HG03442 (cell line): Measurements from ENCODE around the gene ATP6V0D1.

Experiments
- ATAC-seq: cut with Tn5 transposase; IDR thresholded peaks from one replicate; pipeline ENCODE4 v1.9.1; 2021; ENCODE audit warnings: mild to moderate bottlenecking, moderate library complexity; ENCODE audit not compliant: unreplicated experiment

Gene ATP6V0D1

GRCh38 chr16:67445913-67446907 is 34.7 kb downstream of the ATP6V0D1 start:
- no peak for ATAC-seq

DNA sequence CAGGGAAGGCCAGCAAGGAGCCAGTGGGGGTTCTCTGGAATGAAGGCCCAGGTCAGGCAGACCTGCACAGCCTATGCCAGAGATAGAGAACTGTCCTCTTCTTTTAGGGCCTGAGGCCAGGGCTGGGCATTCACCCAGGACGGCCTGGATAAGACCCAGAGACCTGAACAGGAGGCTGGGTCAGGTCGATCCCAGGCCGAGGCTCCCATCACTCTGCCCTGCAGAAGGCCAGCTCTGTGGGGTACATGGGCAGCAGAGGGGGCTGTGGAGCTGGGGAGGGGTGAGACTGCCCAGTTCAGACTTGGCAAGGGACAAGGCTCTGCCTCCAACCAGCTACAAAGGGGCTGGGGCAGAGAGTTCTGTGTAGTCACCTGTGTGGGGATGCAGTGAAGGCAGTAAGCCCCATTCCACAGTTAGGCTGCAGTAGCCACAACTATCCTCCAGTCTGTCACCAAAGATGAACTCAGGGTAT is 35.5 kb downstream of the ATP6V0D1 start:
- ATAC-seq: no peak

GRCh38 chr16:67445126-67445426 is 35.9 kb downstream of the ATP6V0D1 start:
- no peak for ATAC-seq

DNA sequence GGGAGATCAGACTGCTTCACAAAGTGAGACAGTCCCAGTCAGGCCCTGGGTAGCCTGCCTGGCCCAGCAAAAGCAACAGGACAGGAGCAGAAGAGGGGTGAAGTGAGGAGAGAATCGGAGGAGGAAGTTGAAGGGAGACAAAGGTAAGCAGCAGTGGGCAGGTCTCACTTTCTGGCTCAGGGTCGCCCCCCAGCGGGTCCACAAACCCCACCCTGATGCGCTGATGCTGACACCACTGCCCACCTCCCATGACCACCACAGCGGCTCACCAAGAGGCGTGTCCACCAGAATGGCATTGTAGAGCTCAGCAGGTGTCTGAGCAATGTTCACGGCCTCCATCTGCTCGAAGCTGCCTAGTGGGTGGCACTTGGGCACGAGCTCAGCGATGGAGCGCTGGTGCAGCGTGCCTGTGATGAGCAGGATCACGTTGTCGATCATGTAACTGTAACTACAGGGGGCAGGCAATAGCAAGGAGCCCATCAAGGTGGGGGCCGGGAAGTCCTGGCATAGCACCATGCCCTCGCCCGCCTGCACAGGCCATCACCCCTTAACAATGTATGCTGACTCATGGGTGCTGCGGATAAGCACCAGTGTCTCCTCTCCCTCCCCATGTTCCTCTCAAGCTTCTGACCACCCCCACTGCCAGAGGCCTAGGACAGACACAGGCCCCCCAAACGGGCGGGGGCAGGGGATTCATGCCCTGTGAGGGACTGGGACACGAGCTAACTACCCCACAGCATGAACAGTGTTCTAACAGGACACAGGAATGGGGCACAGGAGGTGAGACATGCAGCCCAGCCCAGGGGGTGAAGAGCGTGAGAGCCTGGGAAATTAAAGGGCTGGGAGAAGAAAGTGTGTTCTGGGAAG is 36.5 kb downstream of the ATP6V0D1 start:
- ATAC-seq: no peak

DNA sequence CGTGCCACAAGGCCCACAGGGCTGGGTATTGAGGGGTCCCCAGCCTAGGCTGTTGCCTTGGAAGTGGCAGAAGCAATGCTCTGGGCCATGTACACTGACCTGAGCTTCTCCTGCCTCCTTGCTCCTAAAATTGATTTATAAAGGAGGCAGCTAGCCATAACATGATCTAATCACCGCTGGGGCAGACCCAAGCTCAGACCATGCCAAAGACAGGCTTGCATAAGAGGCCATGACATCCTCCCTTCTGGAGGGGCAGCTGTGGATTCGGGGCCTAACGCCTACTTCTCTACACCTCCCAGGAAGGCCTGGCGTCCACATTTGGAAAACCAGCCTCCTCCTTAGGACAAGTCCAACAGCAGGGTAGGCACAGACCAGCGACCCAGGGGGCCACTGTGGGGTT is 37.7 kb downstream of the ATP6V0D1 start:
- no peak for ATAC-seq

DNA sequence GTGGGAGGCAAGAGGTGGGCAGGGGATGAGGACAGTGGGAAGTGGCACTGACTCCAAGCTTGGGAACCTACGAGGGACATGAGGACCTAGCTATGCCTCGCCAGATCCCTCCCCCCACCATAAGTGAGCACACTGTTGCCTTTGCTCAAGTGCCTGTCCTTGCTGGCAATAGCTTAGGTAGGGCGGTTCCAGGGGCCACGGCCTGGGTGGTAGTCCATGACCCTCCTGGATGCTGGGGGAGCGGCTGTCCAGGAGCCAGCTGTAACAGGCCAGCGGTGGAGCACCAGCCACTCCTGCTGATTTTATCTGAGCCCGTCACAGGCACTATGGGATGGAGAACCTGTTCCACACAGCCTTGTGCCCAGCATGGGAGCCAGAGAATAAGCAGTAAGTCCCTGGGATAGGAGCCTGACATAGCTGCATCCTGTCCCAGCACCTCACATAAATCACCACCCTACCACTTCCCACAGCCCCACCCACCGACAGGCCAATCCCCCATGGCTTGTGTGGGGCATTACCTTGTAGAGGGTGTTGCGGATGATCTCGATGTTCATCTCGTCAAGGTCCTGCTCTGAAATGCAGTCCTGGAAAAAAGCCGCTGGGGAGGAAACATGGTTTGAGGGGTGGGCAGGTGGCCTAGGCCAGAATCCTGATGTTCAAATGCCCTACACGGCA is 38.2 kb downstream of the ATP6V0D1 start:
- no peak for ATAC-seq

- no peak for ATAC-seq
These were observed 39.0 kb downstream of the ATP6V0D1 start for GRCh38 chr16:67441907-67442306.

GRCh38 chr16:67441271-67441753 is 39.6 kb downstream of the ATP6V0D1 start:
- no peak for ATAC-seq

DNA sequence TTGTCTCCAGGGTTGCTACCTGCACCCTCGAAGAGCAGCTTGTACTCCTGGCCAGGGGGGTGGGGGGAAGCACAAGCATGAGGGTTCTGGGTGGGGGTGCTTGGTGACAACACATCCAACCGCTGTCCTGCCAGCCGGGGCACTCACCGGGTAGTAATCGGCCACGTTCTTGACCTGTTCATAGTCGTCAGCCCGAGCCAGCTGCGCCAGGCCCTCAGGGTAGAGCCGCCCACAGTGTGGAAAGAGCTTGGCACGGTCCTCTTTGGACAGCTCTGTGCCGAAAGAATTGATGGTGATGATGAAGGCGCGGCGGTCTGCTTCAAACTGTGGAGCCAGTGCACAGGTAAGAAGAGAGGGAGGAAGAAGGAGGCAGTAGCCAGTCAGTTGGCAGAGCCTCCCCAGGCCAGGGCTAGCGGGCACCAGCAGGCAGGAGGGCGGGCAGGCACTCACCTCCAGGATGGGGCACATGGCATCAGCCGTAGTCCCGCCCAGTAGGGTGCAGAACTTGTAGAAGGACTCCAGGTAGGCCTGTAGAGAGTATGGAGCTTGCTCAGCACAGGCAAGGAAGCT is 42.0 kb downstream of the ATP6V0D1 start:
- no peak for ATAC-seq

- no peak for ATAC-seq
These were observed 42.7 kb downstream of the ATP6V0D1 start for GRCh38 chr16:67438098-67438791.

DNA sequence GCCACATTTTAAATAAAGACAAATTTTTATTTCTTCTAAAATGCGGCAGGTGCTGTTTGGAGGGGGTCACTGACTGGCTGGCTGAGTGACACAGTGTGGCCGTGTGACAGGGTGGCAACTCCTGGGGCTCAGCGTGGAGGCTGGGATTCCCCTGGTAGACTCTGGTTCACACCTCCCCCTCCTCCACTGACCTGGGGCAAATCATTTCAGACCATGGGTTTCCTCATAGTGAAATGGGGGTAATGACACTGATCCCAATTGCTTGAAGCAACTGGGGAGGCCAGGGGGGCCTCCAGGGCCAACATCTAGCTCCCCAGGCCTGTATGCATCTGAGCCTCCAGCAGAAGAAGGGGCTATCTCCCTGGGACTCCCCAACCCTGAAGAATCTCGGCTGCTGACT is 43.4 kb downstream of the ATP6V0D1 start:
- no peak for ATAC-seq

DNA sequence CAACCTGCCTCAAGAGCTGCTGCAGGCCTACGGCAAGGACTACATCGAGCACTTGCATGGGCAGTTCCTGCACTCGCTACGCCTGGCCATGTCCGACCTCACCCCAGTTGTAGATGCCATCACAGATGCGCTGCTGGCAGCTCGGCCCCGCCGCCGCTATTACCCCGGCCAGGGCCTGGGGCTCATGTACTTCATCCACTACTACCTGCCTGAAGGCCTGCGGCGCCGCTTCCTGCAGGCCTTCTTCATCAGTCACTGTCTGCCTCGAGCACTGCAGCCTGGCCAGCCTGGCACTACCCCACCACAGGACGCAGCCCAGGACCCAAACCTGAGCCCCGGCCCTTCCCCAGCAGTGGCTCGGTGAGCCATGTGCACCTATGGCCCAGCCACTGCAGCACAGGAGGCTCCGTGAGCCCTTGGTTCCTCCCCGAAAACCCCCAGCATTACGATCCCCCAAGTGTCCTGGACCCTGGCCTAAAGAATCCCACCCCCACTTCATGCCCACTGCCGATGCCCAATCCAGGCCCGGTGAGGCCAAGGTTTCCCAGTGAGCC is 44.2 kb downstream of the ATP6V0D1 start:
- no peak for ATAC-seq

- no peak for ATAC-seq
These were observed 45.2 kb downstream of the ATP6V0D1 start for GRCh38 chr16:67435758-67436164.

- ATAC-seq: no peak
These were observed 47.7 kb downstream of the ATP6V0D1 start for GRCh38 chr16:67433131-67433719.

- no peak for ATAC-seq
These were observed 48.5 kb downstream of the ATP6V0D1 start for GRCh38 chr16:67432506-67432890.

DNA sequence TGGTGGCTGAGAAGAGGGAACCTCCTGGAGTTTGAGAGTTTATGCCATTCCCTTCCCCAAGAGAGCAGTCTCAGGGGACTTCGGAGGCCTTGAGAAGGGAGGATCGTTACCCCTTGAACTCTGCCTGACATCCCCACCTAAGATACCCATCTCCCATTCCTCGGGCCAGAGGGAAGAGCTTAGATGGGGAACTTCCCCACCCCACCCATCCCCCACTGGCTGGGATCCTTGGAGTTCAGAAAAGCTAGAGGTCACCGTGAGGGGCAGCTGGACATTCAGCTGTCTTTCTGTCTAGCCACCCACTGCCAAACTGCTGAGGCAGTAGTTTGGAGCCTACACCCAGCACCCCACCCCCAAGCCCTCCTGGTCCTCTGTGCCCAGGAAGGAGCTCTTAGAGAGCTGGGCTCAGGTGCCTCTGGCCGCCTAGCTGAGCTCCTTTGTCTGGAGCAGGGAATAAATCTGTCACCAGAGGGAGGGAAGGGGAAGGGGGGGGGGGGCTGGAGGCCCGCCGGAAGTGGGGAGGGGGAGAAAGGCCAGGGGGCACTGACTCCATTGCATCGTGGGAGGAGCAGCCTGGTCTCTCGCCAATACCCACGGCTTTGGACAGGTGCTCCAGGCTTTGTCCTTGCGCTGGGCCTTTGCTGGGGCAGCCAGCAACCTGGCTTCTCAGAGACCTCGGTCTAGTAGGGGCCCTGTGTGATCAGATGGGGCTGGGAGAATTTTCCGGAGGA is 49.0 kb downstream of the ATP6V0D1 start:
- no peak for ATAC-seq

DNA sequence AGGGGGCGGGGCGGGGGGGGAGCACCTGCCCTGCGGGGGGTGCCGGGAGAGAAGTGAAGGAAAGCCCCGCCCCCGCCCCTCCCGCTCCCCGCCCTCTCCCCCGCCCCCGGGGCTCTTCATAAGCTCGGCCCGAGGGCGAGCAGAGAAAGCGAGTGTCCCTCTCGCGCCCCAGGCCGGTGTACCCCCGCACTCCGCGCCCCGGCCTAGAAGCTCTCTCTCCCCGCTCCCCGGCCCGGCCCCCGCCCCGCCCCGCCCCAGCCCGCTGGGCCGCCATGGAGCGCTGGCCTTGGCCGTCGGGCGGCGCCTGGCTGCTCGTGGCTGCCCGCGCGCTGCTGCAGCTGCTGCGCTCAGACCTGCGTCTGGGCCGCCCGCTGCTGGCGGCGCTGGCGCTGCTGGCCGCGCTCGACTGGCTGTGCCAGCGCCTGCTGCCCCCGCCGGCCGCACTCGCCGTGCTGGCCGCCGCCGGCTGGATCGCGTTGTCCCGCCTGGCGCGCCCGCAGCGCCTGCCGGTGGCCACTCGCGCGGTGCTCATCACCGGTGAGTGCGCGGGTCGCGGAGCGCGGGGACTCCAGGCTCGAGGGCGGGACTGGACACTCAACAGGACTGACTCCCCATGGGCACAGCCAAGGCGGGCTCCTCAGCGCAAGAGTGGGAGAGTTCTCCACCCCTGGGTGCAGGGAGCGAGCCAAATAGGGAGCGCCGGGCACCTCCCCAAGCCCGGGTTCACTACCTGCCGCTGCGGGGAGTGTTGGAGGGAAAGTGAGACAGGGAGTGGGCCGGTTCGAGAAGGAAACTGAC is 49.8 kb downstream of the ATP6V0D1 start, which contains the start of gene HSD11B2:
TSS of gene HSD11B2 (plus strand) at position 145 of the 798 bp plus-strand sequence. CDS start at position 273, 128 bp downstream.
- ATAC-seq: no peak

DNA sequence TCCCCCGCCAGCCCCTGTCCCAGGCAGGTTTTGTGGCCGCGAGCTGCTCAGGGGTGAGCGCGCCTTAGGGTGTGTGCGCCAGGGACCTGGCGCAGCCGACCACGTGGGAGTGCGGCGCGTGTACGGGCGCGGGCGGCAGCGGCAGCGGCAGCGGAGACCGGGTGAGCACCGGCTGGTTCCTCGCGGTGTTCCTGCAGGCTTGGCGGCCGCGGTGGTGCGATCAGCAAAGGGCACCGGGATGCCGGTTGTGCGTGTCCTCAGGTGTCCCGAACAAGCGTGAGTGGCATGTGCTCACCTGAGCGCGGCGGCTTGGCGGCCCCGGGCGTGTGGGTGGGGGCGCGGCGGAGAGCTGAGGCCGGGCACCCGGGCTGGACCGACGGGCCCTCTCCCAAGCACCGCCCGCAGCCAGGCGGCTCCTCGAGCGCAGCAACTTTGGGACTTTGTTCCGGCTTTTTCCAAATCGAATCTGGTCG is 50.4 kb downstream of the ATP6V0D1 start:
- ATAC-seq: no peak
